IMR-90 (cell line): Measurements from ENCODE around the gene SMIM41. TPM values are rescaled to one million over a fixed set of nuclear protein-coding genes. Genes with fewer than 3 reads are reported as not detected.
A peak's percentile ranks its signal among the peaks of the same experiment; 100 is the strongest.

Experiments
- ATAC-seq: fragments of 200-7000 bp; cut with Tn5 transposase; 2 replicates; pipeline ENCODE4 v1.9.1; 2020; ENCODE audit warnings: low read depth, mild to moderate bottlenecking, moderate library complexity
- BruUV-seq: library from RNA; stranded (reverse); fragments of 400-500 nt; replicated peaks from 2 replicates; lab custom pipeline; 2021; lab: Mats Ljungman, UMichigan
- CTCF ChIA-PET: fragments of 300-600 bp; formaldehyde crosslinking; extraction: SDS; loops from one replicate; lab custom pipeline; 2021; ENCODE audit warnings: antibody characterized with exemption; lab: Yijun Ruan, JAX
- POLR2A ChIA-PET: fragments of 300-600 bp; sonication (Branson Sonifier 250); formaldehyde crosslinking; loops from one replicate; lab custom pipeline; 2022; ENCODE audit warnings: antibody characterized with exemption; ENCODE audit not compliant: unreplicated experiment; lab: Charles Lee
- DNase-seq: peaks from one replicate; pipeline ENCODE4 v3.0.0; 2013
- H2AFZ ChIP-seq: replicated peaks from 2 replicates; pipeline ENCODE3; 2013; ENCODE audit warnings: low read length, mild to moderate bottlenecking; ENCODE audit not compliant: poor library complexity
- H2AK5ac ChIP-seq: 2 replicates; pipeline ENCODE4 v1.6.1; 2013; ENCODE audit warnings: low read depth, low read length, inconsistent platforms
- H2AK9ac ChIP-seq: replicated peaks from 2 replicates; pipeline ENCODE3; 2013; ENCODE audit warnings: mild to moderate bottlenecking, low read depth, low read length, moderate library complexity; ENCODE audit not compliant: poor library complexity
- H2BK120ac ChIP-seq: 2 replicates; pipeline ENCODE4 v1.6.1; 2013; ENCODE audit warnings: low read depth, low read length, inconsistent platforms
- H2BK15ac ChIP-seq: 3 replicates; pipeline ENCODE4 v1.6.1; 2013; ENCODE audit warnings: low read depth, low read length, inconsistent platforms
- H2BK20ac ChIP-seq: 2 replicates; pipeline ENCODE4 v1.6.1; 2013; ENCODE audit warnings: low read depth, mild to moderate bottlenecking, inconsistent platforms, low read length, moderate library complexity
- H2BK5ac ChIP-seq: 2 replicates; pipeline ENCODE4 v1.6.1; 2013; ENCODE audit warnings: mild to moderate bottlenecking, low read depth, low read length, inconsistent platforms; ENCODE audit not compliant: poor library complexity, severe bottlenecking
- H3K14ac ChIP-seq: replicated peaks from 2 replicates; pipeline ENCODE4 v1.6.1; 2013; ENCODE audit warnings: low read depth, low read length, inconsistent platforms
- H3K18ac ChIP-seq: 2 replicates; pipeline ENCODE4 v1.6.1; 2013; ENCODE audit warnings: low read depth, low read length, control low read depth
- H3K23ac ChIP-seq: 2 replicates; pipeline ENCODE4 v1.6.1; 2013; ENCODE audit warnings: low read depth, low read length, inconsistent platforms
- H3K27ac ChIP-seq: 2 replicates; pipeline ENCODE4 v1.5.1; 2013; ENCODE audit warnings: mild to moderate bottlenecking, control low read depth, low read length; ENCODE audit not compliant: insufficient read depth
- H3K27me3 ChIP-seq: 2 replicates; pipeline ENCODE4 v1.6.1; 2013; ENCODE audit warnings: low read length; ENCODE audit not compliant: control insufficient read depth, insufficient read depth
- H3K36me3 ChIP-seq: 2 replicates; pipeline ENCODE4 v1.6.1; 2013; ENCODE audit warnings: low read length, mixed read lengths; ENCODE audit not compliant: control insufficient read depth, insufficient read depth
- H3K4ac ChIP-seq: 2 replicates; pipeline ENCODE4 v1.6.1; 2013; ENCODE audit warnings: low read depth, low read length, inconsistent platforms
- H3K4me1 ChIP-seq: 2 replicates; pipeline ENCODE4 v1.6.1; 2013; ENCODE audit warnings: low read length, mixed read lengths; ENCODE audit not compliant: control insufficient read depth, insufficient read depth
- H3K4me2 ChIP-seq: 2 replicates; pipeline ENCODE4 v1.6.1; 2013; ENCODE audit warnings: low read depth, mild to moderate bottlenecking, control low read depth, low read length, moderate library complexity
- H3K4me3 ChIP-seq: 2 replicates; pipeline ENCODE4 v1.5.1; 2013; ENCODE audit warnings: low read depth, mild to moderate bottlenecking, control low read depth, low read length, moderate library complexity; ENCODE audit not compliant: insufficient read depth
- H3K56ac ChIP-seq: 2 replicates; pipeline ENCODE4 v1.6.1; 2013; ENCODE audit warnings: low read length, inconsistent platforms; ENCODE audit not compliant: insufficient read depth; ENCODE audit errors: extremely low read depth
- H3K79me1 ChIP-seq, 2 experiments: 2 replicates each; pipeline ENCODE4 v1.6.1; 2013; ENCODE audit warnings: low read length in 2 of 2, inconsistent platforms in 1 of 2, low read depth in 1 of 2
- H3K9ac ChIP-seq: 2 replicates; pipeline ENCODE4 v1.6.1; 2013; ENCODE audit warnings: low read depth, low read length, control low read depth
- H3K9me1 ChIP-seq: 2 replicates; pipeline ENCODE4 v1.6.1; 2013; ENCODE audit warnings: low read length, inconsistent platforms; ENCODE audit not compliant: insufficient read depth
- H3K9me3 ChIP-seq: 2 replicates; pipeline ENCODE4 v1.6.1; 2013; ENCODE audit warnings: low read length; ENCODE audit not compliant: control insufficient read depth, insufficient read depth
- H4K20me1 ChIP-seq: 2 replicates; pipeline ENCODE4 v1.6.1; 2013; ENCODE audit warnings: low read length, inconsistent platforms; ENCODE audit not compliant: insufficient read depth
- H4K5ac ChIP-seq: 2 replicates; pipeline ENCODE4 v1.6.1; 2013; ENCODE audit warnings: mild to moderate bottlenecking, low read depth, low read length, control low read depth
- H4K8ac ChIP-seq, 2 experiments: 2 replicates each; pipeline ENCODE4 v1.6.1; 2013; ENCODE audit warnings: low read depth in 2 of 2, low read length in 2 of 2, control low read depth in 1 of 2, inconsistent platforms in 1 of 2
- H4K91ac ChIP-seq: 2 replicates; pipeline ENCODE4 v1.6.1; 2013; ENCODE audit warnings: low read depth, low read length, inconsistent platforms; ENCODE audit not compliant: insufficient read depth
- BHLHE40 ChIP-seq: fragments of 150-350 bp; IDR thresholded peaks from 2 replicates; pipeline ENCODE4 v1.6.1; 2016; ENCODE audit warnings: mild to moderate bottlenecking, low read depth, low read length
- CEBPB ChIP-seq: IDR thresholded peaks from 2 replicates; pipeline ENCODE4 v1.6.1; 2012; ENCODE audit warnings: low read depth, low read length, improper control_type of control experiment
- FOS ChIP-seq: fragments of 150-350 bp; IDR thresholded peaks from 2 replicates; pipeline ENCODE4 v1.6.1; 2016; ENCODE audit warnings: low read depth, low read length
- MAZ ChIP-seq: IDR thresholded peaks from 2 replicates; pipeline ENCODE4 v1.6.1; 2012; ENCODE audit warnings: low read depth, mild to moderate bottlenecking, low read length, improper control_type of control experiment, moderate library complexity, borderline replicate concordance
- POLR2A ChIP-seq: IDR thresholded peaks from 2 replicates; pipeline ENCODE4 v1.6.1; 2012; ENCODE audit warnings: mild to moderate bottlenecking, low read depth, low read length
- WGBS, 2 experiments: methylation state at CpG; one replicate each; pipeline versions ENCODE4 v1.1.5 to v1.1.7; 2013; ENCODE audit warnings: missing lambda C conversion rate in 2 of 2; ENCODE audit not compliant: insufficient read length in 1 of 2; ENCODE audit errors: extremely low coverage in 2 of 2; 5-methylcytosine and 5-hydroxymethylcytosine counted together
- dilution Hi-C: fragments of 300-500 bp; cut with HindIII; formaldehyde crosslinking; loops from one replicate; pipeline ENCODE4 v1.14.3; 2018; ENCODE audit warnings: low sequenced_read_pairs; ENCODE audit not compliant: unreplicated experiment
- in situ Hi-C: fragments of 300-500 bp; cut with MboI; formaldehyde crosslinking; loops from 3 replicates; pipeline ENCODE4 v1.14.3; 2019; ENCODE audit warnings: low sequenced_read_pairs, inconsistent platforms, mixed read lengths
- intact Hi-C: fragments of 100-400 bp; cut with micrococcal nuclease; formaldehyde crosslinking; loops from 2 replicates; pipeline ENCODE4 v1.10.0; 2022
- polyA plus RNA-seq, 3 experiments: library from polyadenylated mRNA; depleted of rRNA; stranded (reverse); fragments of >200 nt; gene quantifications; 2 replicates each; pipeline ENCODE4 v1.2.3, GENCODE V29; 2012; ENCODE audit warnings: low replicate concordance in 1 of 3
- total RNA-seq: library from RNA; depleted of rRNA; stranded (reverse); fragments of >200 nt; gene quantifications from 2 replicates; pipeline ENCODE4 v1.2.3, GENCODE V29; 2012

SMIM41 gene
- total and polyA plus RNA-seq, 2 of the 4 experiments (the other 2 are of a cell fraction): not detected

GRCh38 chr12:52060498-52061177 lies 18.9 kb upstream of the SMIM41 start:
- Histone ChIP-seq H2BK5ac (no peak overlapping the region), H3K4ac (no peak overlapping the region), H3K27me3 (no peaks in the 10 kb centered on the region), H2BK20ac (no peak overlapping the region), H2BK120ac (no peak overlapping the region), H2AK9ac (no peak overlapping the region), H3K4me1 (peaks cover 24% of the 10 kb centered on the region), H3K4me2 (no peak overlapping the region), H3K4me3 (no peak overlapping the region), H2BK15ac (no peak overlapping the region), H3K56ac (no peak overlapping the region), H3K18ac (no peak overlapping the region), H4K8ac (no peak overlapping the region), H3K23ac (no peak overlapping the region), H4K5ac (no peak overlapping the region), H4K20me1 (peaks cover 10% of the 10 kb centered on the region), H3K14ac (no peak overlapping the region), H3K9ac (no peak overlapping the region), H2AK5ac (peak overlapping the region; percentile 14; the same call in 1 of the 2 replicates), H3K79me1 (peaks cover 0 to 9% of the 10 kb centered on the region in 2 experiments; a peak in 1 of 4 replicates), H3K9me3 (no peaks in the 10 kb centered on the region), H3K36me3 (peaks cover 32% of the 10 kb centered on the region), H2AFZ (no peak overlapping the region), H4K91ac (no peak overlapping the region), H3K27ac (no peak overlapping the region), H3K9me1 (peaks cover 9% of the 10 kb centered on the region)
- ChIA-PET CTCF (interaction anchor here (1.2 to 2.2 kb wide), 2 partner anchors 8 to 35 kb away, joined by 4 to 10 read pairs; no protein-coding TSS in a partner anchor), POLR2A (no interaction called here)
- BruUV-seq: no TSS peak
- DNase-seq (peak; percentile 71), ATAC-seq (no peak)
- TF ChIP-seq FOS: no peak; the same call in 1 of the 2 replicates
- TF ChIP-seq MAZ: 0 out of 2 replicates have a peak, but pooled peaks have one; percentile 9
- no peak for TF ChIP-seq CEBPB
- peak; percentile 4; the same call in 1 of the 2 replicates for TF ChIP-seq POLR2A
- no peak for TF ChIP-seq BHLHE40
- 82% methylated on average over 5 of the region's 14 CpGs; no CpG with 5 or more reads in 1 of the 2 experiments for whole genome bisulfite sequencing, 2 experiments
- in situ Hi-C loops: no loop called here
- intact Hi-C loops: no loop called here
- dilution Hi-C loops: no loop called here
